OCI-LY1 (cell line): ENCODE measurements around the gene TLE3.
A peak's percentile ranks its signal among the peaks of the same experiment; 100 is the strongest.

Experiments used
- H2AFZ ChIP-seq: fragments of 200-600 bp; sonication (generic), shearing (Covaris generic); 2 replicates; pipeline ENCODE4 v1.6.0; 2014; ENCODE audit warnings: antibody characterized with exemption, mild to moderate bottlenecking, low read length
- H3F3A ChIP-seq: fragments of 200-600 bp; sonication (generic), shearing (Covaris generic); 2 replicates; pipeline ENCODE4 v1.6.0; 2014; ENCODE audit warnings: mild to moderate bottlenecking, antibody characterized with exemption, low read length, moderate library complexity; ENCODE audit not compliant: insufficient read depth
- H3K27ac ChIP-seq: fragments of 200-600 bp; sonication (generic); 2 replicates; pipeline ENCODE4 v1.5.1; 2014; ENCODE audit warnings: low read length, mixed run types, mild to moderate bottlenecking, low read depth; ENCODE audit not compliant: poor library complexity, severe bottlenecking
- H3K27me3 ChIP-seq: fragments of 200-600 bp; sonication (generic); 2 replicates; pipeline ENCODE4 v1.6.0; 2014; ENCODE audit warnings: antibody characterized with exemption, mild to moderate bottlenecking, low read length, moderate library complexity; ENCODE audit not compliant: insufficient read depth
- H3K36me3 ChIP-seq: fragments of 200-600 bp; sonication (generic); 2 replicates; pipeline ENCODE4 v1.6.1; 2014; ENCODE audit warnings: mild to moderate bottlenecking, antibody characterized with exemption, low read length, moderate library complexity, mixed read lengths; ENCODE audit not compliant: insufficient read depth
- H3K4me1 ChIP-seq: fragments of 200-600 bp; sonication (generic); 2 replicates; pipeline ENCODE4 v1.5.1; 2014; ENCODE audit warnings: mild to moderate bottlenecking, low read length, moderate library complexity; ENCODE audit not compliant: insufficient read depth, severe bottlenecking
- H3K4me2 ChIP-seq: fragments of 200-600 bp; sonication (generic), shearing (Covaris generic); 2 replicates; pipeline ENCODE4 v1.6.1; 2014; ENCODE audit warnings: low read length
- H3K4me3 ChIP-seq: fragments of 200-600 bp; sonication (generic); 2 replicates; pipeline ENCODE4 v1.5.1; 2014; ENCODE audit warnings: low read length, low read depth, mild to moderate bottlenecking, mixed read lengths; ENCODE audit not compliant: poor library complexity, severe bottlenecking
- H3K79me2 ChIP-seq: fragments of 200-600 bp; shearing (Covaris generic); 2 replicates; pipeline ENCODE4 v1.6.1; 2016; ENCODE audit warnings: mixed run types, low read length, mixed read lengths; ENCODE audit not compliant: insufficient read depth
- H3K9ac ChIP-seq: fragments of 200-600 bp; sonication (generic), shearing (Covaris generic); 2 replicates; pipeline ENCODE4 v1.6.1; 2014; ENCODE audit warnings: mild to moderate bottlenecking, low read length, mixed read lengths
- H3K9me2 ChIP-seq: fragments of 200-600 bp; sonication (generic), shearing (Covaris generic); 2 replicates; pipeline ENCODE4 v1.6.1; 2014; ENCODE audit warnings: low read depth, mild to moderate bottlenecking, low read length, mixed read lengths
- H3K9me3 ChIP-seq: fragments of 200-600 bp; shearing (Covaris generic); 2 replicates; pipeline ENCODE4 v1.6.1; 2014; ENCODE audit warnings: low read length, mixed read lengths
- H4K20me1 ChIP-seq: fragments of 200-600 bp; sonication (generic), shearing (Covaris generic); 2 replicates; pipeline ENCODE4 v1.6.0; 2016; ENCODE audit warnings: mild to moderate bottlenecking, low read length; ENCODE audit not compliant: insufficient read depth
- CTCF ChIP-seq: fragments of 200-600 bp; sonication (generic), shearing (Covaris generic); IDR thresholded peaks from 2 replicates; pipeline ENCODE4 v1.5.1; 2017; ENCODE audit warnings: mild to moderate bottlenecking, antibody characterized with exemption, low read length, moderate library complexity, mixed read lengths
- EZH2 ChIP-seq: fragments of 200-600 bp; sonication (generic), shearing (Covaris generic); IDR thresholded peaks from 2 replicates; pipeline ENCODE4 v1.8.0; 2017; ENCODE audit warnings: borderline replicate concordance, mixed run types, mild to moderate bottlenecking, antibody characterized with exemption, low read length, moderate library complexity, mixed read lengths

Gene TLE3

GRCh38 chr15:70084461-70084860, 13.3 kb downstream of the TLE3 start:
- Histone ChIP-seq H4K20me1 (peaks cover 3% of the 10 kb centered on the region; the same call in 1 of the 2 replicates), H3K9me2 (no peaks in the 10 kb centered on the region), H3K36me3 (peaks cover 93% of the 10 kb centered on the region), H3K27me3 (no peaks in the 10 kb centered on the region), H3K4me3 (peak overlapping the region; percentile 17), H2AFZ (no peak overlapping the region), H3K27ac (peak overlapping the region; percentile 69), H3K4me1 (peaks cover 58% of the 10 kb centered on the region), H3F3A (no peaks in the 10 kb centered on the region), H3K4me2 (peak overlapping the region; percentile 41; the same call in 1 of the 2 replicates), H3K79me2 (peaks cover 66% of the 10 kb centered on the region), H3K9me3 (no peaks in the 10 kb centered on the region), H3K9ac (no peak overlapping the region; the same call in 1 of the 2 replicates)
- TF ChIP-seq EZH2 (no peak), CTCF (no peak)

- H3K4me1 ChIP-seq = peaks cover 52% of the 10 kb centered on the region
- H3K9ac ChIP-seq = no peak overlapping the region; the same call in 1 of the 2 replicates
- H3K27me3 ChIP-seq = no peaks in the 10 kb centered on the region
- H2AFZ ChIP-seq = no peak overlapping the region
- H3K4me3 ChIP-seq = peak overlapping the region; percentile 17
- H3K9me2 ChIP-seq = no peaks in the 10 kb centered on the region
- peak overlapping the region; percentile 41 for H3K4me2 ChIP-seq
- peaks cover 93% of the 10 kb centered on the region for H3K36me3 ChIP-seq
- no peaks in the 10 kb centered on the region for H3K9me3 ChIP-seq
- H3K27ac ChIP-seq = peak overlapping the region; percentile 69
- TF ChIP-seq EZH2 = no peak
- no peak for TF ChIP-seq CTCF
- no peaks in the 10 kb centered on the region for H3F3A ChIP-seq
- peaks cover 69% of the 10 kb centered on the region for H3K79me2 ChIP-seq
- H4K20me1 ChIP-seq = peaks cover 3% of the 10 kb centered on the region; the same call in 1 of the 2 replicates
These were observed 13.8 kb downstream of the TLE3 start for GRCh38 chr15:70083946-70084345.

- Histone ChIP-seq H3K4me2 (peak overlapping the region; percentile 41; the same call in 1 of the 2 replicates), H2AFZ (no peak overlapping the region), H3F3A (no peaks in the 10 kb centered on the region), H3K36me3 (peaks cover 97% of the 10 kb centered on the region), H4K20me1 (peaks cover 3% of the 10 kb centered on the region; the same call in 1 of the 2 replicates), H3K4me1 (peaks cover 50% of the 10 kb centered on the region), H3K79me2 (peaks cover 71% of the 10 kb centered on the region), H3K9me2 (no peaks in the 10 kb centered on the region), H3K27ac (peak overlapping the region; percentile 69), H3K27me3 (no peaks in the 10 kb centered on the region), H3K4me3 (no peak overlapping the region), H3K9me3 (no peaks in the 10 kb centered on the region), H3K9ac (no peak overlapping the region)
- TF ChIP-seq EZH2 = no peak
- no peak for TF ChIP-seq CTCF
These were observed 14.3 kb downstream of the TLE3 start for GRCh38 chr15:70083418-70083817.
